MG63 (cell line): ENCODE measurements around the gene USPL1. TPM values are rescaled to one million over a fixed set of nuclear protein-coding genes. Genes with fewer than 3 reads are reported as not detected.

Experiments used
- DNase-seq: peaks from one replicate; pipeline ENCODE4 v3.0.0-alpha.2; 2020
- H3K27me3 ChIP-seq: fragments of 250-450 bp; sonication (Bioruptor Pico); 2 replicates; pipeline ENCODE4 v1.5.1; 2020; ENCODE audit warnings: mild to moderate bottlenecking, moderate library complexity
- H3K36me3 ChIP-seq: fragments of 250-450 bp; sonication (Bioruptor Pico); 2 replicates; pipeline ENCODE4 v1.5.1; 2020; ENCODE audit warnings: mild to moderate bottlenecking, moderate library complexity
- H3K4me3 ChIP-seq: fragments of 250-450 bp; sonication (Bioruptor Pico); 2 replicates; pipeline ENCODE4 v1.5.1; 2020; ENCODE audit warnings: mild to moderate bottlenecking, moderate library complexity
- H3K9me3 ChIP-seq: fragments of 250-450 bp; sonication (Bioruptor Pico); 2 replicates; pipeline ENCODE4 v1.5.1; 2020; ENCODE audit warnings: mild to moderate bottlenecking, moderate library complexity
- total RNA-seq: library from RNA; depleted of rRNA; stranded (reverse); fragments of >200 nt; shearing (Covaris generic); gene quantifications from 2 replicates; pipeline ENCODE4 v1.2.3, GENCODE V29; 2014; ENCODE audit warnings: low replicate concordance

The USPL1 gene
- total RNA-seq, 1 experiment from 2014 or later = 20.3 TPM

- no peaks in the 10 kb centered on the region for H3K27me3 ChIP-seq
- no peak for DNase-seq
- no peaks in the 10 kb centered on the region for H3K36me3 ChIP-seq
- no peak overlapping the region for H3K4me3 ChIP-seq
- H3K9me3 ChIP-seq = no peaks in the 10 kb centered on the region
Measured at GRCh38 chr13:30671271-30671815, 53.6 kb downstream of the USPL1 start.

- Histone ChIP-seq H3K36me3 (no peaks in the 10 kb centered on the region), H3K4me3 (peak overlapping the region; percentile 53), H3K9me3 (no peaks in the 10 kb centered on the region), H3K27me3 (no peaks in the 10 kb centered on the region)
- DNase-seq = peak; percentile 92
Measured at GRCh38 chr13:30673669-30674521, 56.2 kb downstream of the USPL1 start.

- no peaks in the 10 kb centered on the region for H3K36me3 ChIP-seq
Measured at GRCh38 chr13:30675717-30676116, 58.0 kb downstream of the USPL1 start.

GRCh38 chr13:30676672-30677071, 59.0 kb downstream of the USPL1 start:
- Histone ChIP-seq H3K9me3 (no peaks in the 10 kb centered on the region), H3K4me3 (no peak overlapping the region), H3K27me3 (no peaks in the 10 kb centered on the region), H3K36me3 (no peaks in the 10 kb centered on the region)
- DNase-seq = peak; percentile 24

More at GRCh38 chr13:30675717-30676116, 58.0 kb downstream of the USPL1 start:
- H3K27me3 ChIP-seq = no peaks in the 10 kb centered on the region
- no peak overlapping the region for H3K4me3 ChIP-seq
- no peak for DNase-seq
- H3K9me3 ChIP-seq = no peaks in the 10 kb centered on the region

- Histone ChIP-seq H3K4me3 (no peak overlapping the region), H3K36me3 (no peaks in the 10 kb centered on the region), H3K9me3 (no peaks in the 10 kb centered on the region), H3K27me3 (no peaks in the 10 kb centered on the region)
- DNase-seq = peak; percentile 10
Measured at GRCh38 chr13:30679483-30680330, 62.0 kb downstream of the USPL1 start.

- no peak for DNase-seq
- Histone ChIP-seq H3K9me3 (no peaks in the 10 kb centered on the region), H3K36me3 (no peaks in the 10 kb centered on the region), H3K27me3 (no peaks in the 10 kb centered on the region), H3K4me3 (no peak overlapping the region)
Measured at GRCh38 chr13:30681843-30682242, 64.1 kb downstream of the USPL1 start.

GRCh38 chr13:30685320-30685859, 67.7 kb downstream of the USPL1 start:
- Histone ChIP-seq H3K9me3 (no peaks in the 10 kb centered on the region), H3K4me3 (no peak overlapping the region), H3K36me3 (no peaks in the 10 kb centered on the region), H3K27me3 (no peaks in the 10 kb centered on the region)
- no peak for DNase-seq

GRCh38 chr13:30685987-30686386, 68.3 kb downstream of the USPL1 start:
- H3K4me3 ChIP-seq = no peak overlapping the region
- H3K27me3 ChIP-seq = no peaks in the 10 kb centered on the region
- H3K36me3 ChIP-seq = no peaks in the 10 kb centered on the region
- no peak for DNase-seq
- no peaks in the 10 kb centered on the region for H3K9me3 ChIP-seq

GRCh38 chr13:30687601-30688000, 69.9 kb downstream of the USPL1 start:
- Histone ChIP-seq H3K36me3 (no peaks in the 10 kb centered on the region), H3K9me3 (no peaks in the 10 kb centered on the region), H3K4me3 (no peak overlapping the region), H3K27me3 (no peaks in the 10 kb centered on the region)
- DNase-seq = no peak

- DNase-seq = no peak
- no peaks in the 10 kb centered on the region for H3K36me3 ChIP-seq
- no peak overlapping the region; the same call in 1 of the 2 replicates for H3K4me3 ChIP-seq
- H3K27me3 ChIP-seq = no peaks in the 10 kb centered on the region
- no peaks in the 10 kb centered on the region for H3K9me3 ChIP-seq
Measured at GRCh38 chr13:30689752-30690151, 72.0 kb downstream of the USPL1 start.

- H3K9me3 ChIP-seq = no peaks in the 10 kb centered on the region
- peak overlapping the region; percentile 41 for H3K4me3 ChIP-seq
- H3K27me3 ChIP-seq = no peaks in the 10 kb centered on the region
- H3K36me3 ChIP-seq = no peaks in the 10 kb centered on the region
- DNase-seq = peak; percentile 83
Measured at GRCh38 chr13:30690282-30691188, 72.8 kb downstream of the USPL1 start.

- no peak for DNase-seq
- no peaks in the 10 kb centered on the region for H3K27me3 ChIP-seq
Measured at GRCh38 chr13:30692113-30692512, 74.4 kb downstream of the USPL1 start.

GRCh38 chr13:30696278-30697176, 78.8 kb downstream of the USPL1 start:
- Histone ChIP-seq H3K36me3 (no peaks in the 10 kb centered on the region), H3K4me3 (no peak overlapping the region), H3K27me3 (no peaks in the 10 kb centered on the region), H3K9me3 (no peaks in the 10 kb centered on the region)
- DNase-seq = peak; percentile 20

More at GRCh38 chr13:30692113-30692512, 74.4 kb downstream of the USPL1 start:
- H3K36me3 ChIP-seq = no peaks in the 10 kb centered on the region
- H3K4me3 ChIP-seq = no peak overlapping the region
- H3K9me3 ChIP-seq = no peaks in the 10 kb centered on the region

GRCh38 chr13:30697177-30697953, 79.6 kb downstream of the USPL1 start:
- Histone ChIP-seq H3K4me3 (no peak overlapping the region), H3K36me3 (no peaks in the 10 kb centered on the region), H3K27me3 (no peaks in the 10 kb centered on the region), H3K9me3 (no peaks in the 10 kb centered on the region)
- no peak for DNase-seq
